ENCODE data around the gene MARCHF3.

DNA sequence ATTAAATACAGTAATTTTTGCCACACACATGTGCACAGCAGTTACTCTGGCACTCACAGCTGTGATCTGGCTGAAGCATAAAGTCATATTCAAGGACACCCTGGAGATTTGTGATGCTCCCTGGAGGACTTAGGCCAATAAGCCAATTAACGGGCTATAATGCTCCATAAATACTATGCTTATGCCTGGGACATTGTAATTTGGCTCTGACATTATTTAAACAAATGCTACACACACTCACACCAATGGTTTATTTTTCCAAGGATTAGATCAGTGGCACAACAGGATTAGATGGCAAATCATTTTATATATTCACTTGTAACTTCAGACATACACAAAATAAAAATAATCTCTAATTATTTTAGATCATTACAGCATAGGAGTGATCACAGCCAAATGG, 142.2 kb downstream of the MARCHF3 start:
- TF ChIP-seq POLR2A (IDR thresholded peaks at IDR 0.05; ENCODE audit: low read length) (no peak), GATA1 (IDR thresholded peaks at IDR 0.05; ENCODE audit: low read depth, low read length) (no peak)

All from erythroblast (primary cell).